ENCODE data around the gene MROH7. TPM values are rescaled to one million over a fixed set of nuclear protein-coding genes. Genes with fewer than 3 reads are reported as not detected.
"Not testable (repeated sequence)": the region's sequence is repeated elsewhere in the genome, so short reads cannot be mapped to it uniquely, and the experiment has no call there.

The MROH7 gene
- total RNA-seq, 2 donors from 2014 or later, result 0.84 TPM; not detected in 1

DNA sequence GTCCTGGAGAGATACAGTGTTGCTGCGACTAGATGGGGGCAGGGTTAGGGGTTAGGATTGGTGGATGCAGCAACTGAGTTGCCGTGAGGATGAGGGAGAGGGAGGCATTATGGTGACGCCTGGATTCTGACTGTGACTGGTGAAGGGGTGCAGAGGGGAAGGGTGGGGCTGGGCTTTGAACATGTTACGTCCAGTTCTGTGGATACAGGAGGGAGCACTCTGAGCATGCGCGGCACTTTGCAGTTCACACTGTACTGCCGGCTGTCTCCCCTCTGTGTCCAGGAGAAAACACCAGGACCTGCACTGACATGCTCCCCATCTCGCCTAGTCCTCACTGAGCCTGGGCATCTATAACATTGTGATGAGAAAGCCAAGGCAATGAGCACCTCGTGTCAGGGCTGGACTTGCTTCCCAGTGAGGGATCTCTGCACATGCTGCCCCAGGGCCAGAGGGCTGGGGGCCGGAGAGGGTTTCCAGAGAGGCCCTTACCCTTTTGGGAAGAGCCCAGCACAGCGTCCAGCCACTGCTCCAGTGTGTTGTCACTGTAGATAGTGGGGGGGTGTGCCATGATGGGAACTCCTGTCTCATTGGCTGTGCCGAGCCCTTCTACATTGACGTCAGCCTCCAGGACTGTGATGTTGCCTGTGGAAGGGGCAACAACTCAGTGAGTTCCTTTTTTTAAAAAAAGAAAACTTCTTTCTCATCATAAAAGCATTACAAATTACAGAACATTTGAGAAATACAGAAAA is 25.9 kb upstream of the MROH7 start:
- Mint-ChIP-seq H3K4me1 (ENCODE audit: low read depth in 2 of 2) (no peaks in the 10 kb centered on the region), H3K9me3 (no peaks in the 10 kb centered on the region), H3K4me3 (no peak overlapping the region), H3K27me3 (peaks cover 0 to 6% of the 10 kb centered on the region in 2 donors), H3K36me3 (no peaks in the 10 kb centered on the region), H3K27ac (no peak overlapping the region)
- no peak for ATAC-seq
- DNase-seq (ENCODE audit: low spot score), result no peak

DNA sequence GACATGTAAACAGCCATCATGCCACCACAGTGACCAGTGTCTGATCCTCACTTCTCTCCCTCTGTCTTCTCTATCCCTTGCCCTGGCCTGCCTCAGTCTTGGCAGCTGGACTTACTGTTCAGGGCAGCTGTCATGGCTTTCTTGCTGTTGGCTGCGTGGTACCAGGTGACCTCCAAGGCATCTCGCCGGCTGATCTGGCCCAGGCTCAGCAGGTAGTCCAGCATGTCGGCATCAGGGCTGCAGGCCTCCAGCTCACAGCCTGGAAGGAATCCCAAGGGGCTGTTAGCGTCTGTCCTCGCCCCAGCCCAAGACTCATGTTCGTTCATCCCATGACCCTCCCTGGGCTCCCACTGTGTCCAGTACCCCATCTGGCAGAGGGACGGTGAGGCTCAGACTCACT is 21.8 kb upstream of the MROH7 start:
- no peak overlapping the region for H3K4me3 Mint-ChIP-seq
- peaks cover 0 to 8% of the 10 kb centered on the region in 2 donors for H3K27me3 Mint-ChIP-seq
- ATAC-seq, result no peak
- H3K9me3 Mint-ChIP-seq, result no peaks in the 10 kb centered on the region
- no peaks in the 10 kb centered on the region for H3K36me3 Mint-ChIP-seq
- DNase-seq (ENCODE audit: low spot score), result no peak
- no peaks in the 10 kb centered on the region for H3K4me1 Mint-ChIP-seq (ENCODE audit: low read depth in 2 of 2)
- no peak overlapping the region for H3K27ac Mint-ChIP-seq

DNA sequence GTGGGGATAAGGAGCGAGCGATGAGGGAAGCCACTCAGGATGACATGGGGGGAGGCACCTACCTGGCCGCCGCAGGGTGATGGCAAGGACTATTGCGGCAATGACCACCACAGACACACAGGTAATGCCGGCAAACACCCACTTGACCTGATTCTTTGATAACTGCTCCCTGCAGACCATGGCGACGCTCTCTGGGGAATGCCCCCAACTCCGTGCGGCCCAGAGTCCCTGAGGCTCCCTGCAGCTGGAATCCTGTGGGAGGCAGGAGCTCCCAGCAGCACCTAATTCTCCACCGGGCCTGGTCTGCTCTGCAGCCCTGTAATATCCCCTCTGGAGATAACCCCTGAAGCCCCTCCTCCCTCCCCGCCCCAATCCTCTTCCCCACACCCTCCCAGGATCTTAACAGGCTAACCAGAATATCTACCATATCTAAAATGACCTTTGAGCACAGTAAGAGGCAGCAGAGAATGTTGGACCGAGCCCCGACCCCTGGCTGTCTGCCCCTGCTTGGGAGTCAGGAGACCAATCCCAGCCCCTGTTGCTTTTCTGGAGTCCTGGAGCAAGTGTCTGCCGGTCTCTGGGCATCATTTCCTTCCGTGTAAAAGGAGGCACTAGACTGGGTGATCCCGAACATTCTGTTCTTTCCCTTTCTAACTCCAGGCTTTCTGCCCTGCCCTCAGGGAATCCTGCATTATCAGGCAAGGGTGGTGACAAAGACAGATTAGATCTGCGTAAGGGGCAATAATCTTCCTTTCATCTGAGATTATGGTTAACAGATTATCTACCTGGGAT is 18.2 kb upstream of the MROH7 start, which contains the start of gene FAM151A:
Gene FAM151A (minus strand): TSS at position 310 of the 792 bp plus-strand sequence. CDS start 130 bp downstream, at position 180.
- H3K4me3 Mint-ChIP-seq, result no peak within 1 kb of the TSS
- no peaks in the 10 kb centered on the region for H3K9me3 Mint-ChIP-seq
- ATAC-seq (no peak), DNase-seq (ENCODE audit: low spot score) (no peak)
- peaks cover 0 to 5% of the 10 kb centered on the region in 2 donors for H3K27me3 Mint-ChIP-seq
- H3K27ac Mint-ChIP-seq, result no peak within 1 kb of the TSS
- H3K4me1 Mint-ChIP-seq (ENCODE audit: low read depth in 2 of 2), result no peaks in the 10 kb centered on the region
- no peaks in the 10 kb centered on the region for H3K36me3 Mint-ChIP-seq

DNA sequence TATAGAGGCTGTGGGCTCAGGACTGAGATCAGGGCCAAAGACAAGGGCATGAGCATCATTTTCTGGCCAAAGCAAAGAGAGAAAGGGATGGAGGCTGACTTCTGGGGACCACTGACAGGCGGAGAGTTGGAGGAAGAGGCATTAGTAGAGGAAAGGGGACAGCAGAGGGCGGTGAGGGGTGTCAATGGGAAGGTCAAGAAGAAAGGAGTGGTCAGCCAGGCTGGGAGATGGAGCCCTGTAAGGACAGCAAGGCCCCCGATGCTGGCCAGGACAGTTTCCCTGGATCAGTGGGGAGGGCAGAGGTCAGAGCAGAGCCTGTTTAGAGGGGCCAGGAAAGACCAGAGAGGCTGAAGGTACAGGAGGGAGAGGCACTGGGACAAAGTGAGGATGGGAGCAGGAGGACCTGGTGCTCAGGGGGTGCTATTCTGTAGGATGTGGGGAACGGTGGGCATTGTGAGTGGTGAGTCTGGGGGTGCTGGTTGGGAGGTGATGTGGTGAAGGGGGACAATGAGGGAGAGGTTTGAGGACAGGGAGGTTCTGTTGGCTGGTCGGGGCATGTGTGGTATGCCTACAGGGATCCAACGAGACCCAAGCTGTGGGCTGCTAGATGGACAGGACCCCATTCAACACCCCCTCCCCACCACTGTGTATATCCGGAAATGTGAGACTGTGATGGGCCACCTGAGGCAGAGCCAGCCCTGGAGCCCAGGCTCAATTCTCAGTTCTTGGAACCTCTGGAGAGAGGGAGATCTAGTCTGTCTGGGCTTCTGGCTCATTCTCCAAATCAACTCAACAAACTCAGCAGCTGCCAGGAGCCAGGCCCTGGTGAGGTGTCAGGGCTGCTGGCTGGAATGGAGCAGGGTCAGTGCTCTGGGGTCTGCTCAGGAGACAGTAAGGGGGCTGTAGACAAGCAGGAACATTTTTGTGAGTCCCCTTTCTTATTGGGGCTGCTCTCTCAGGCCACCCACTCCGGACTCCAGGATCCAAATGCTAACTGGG is 16.8 kb upstream of the MROH7 start:
- Mint-ChIP-seq H3K9me3 (no peaks in the 10 kb centered on the region), H3K27me3 (peaks cover 0 to 5% of the 10 kb centered on the region in 2 donors), H3K36me3 (no peaks in the 10 kb centered on the region), H3K4me3 (no peak overlapping the region), H3K4me1 (ENCODE audit: low read depth in 2 of 2) (no peaks in the 10 kb centered on the region), H3K27ac (no peak overlapping the region)
- no peak for DNase-seq (ENCODE audit: low spot score)
- ATAC-seq, result peak in 1 of 2 donors; percentile 50

DNA sequence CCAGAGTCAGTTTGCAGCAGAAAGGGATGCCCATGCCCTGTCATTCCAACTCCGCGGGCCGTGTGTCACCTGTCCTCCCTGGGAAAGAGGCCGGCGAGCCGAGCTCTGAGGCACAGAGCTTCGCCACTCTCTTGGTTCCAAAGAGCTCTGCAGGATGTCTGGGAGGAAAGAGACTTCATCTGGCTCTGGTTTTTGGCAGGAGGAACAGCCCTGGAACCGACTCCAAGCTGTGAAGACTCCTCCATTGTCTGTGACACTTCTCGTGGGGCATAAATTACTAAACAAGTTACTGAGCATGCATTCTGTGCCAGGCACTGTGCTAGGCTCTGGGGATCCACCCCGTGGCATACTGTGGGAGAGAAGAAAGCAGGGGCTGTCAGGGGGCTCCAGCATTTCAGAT is 14.4 kb upstream of the MROH7 start:
- DNase-seq (ENCODE audit: low spot score) (no peak), ATAC-seq (no peak)
- H3K4me3 Mint-ChIP-seq, result no peak overlapping the region
- no peak overlapping the region for H3K27ac Mint-ChIP-seq
- H3K4me1 Mint-ChIP-seq (ENCODE audit: low read depth in 2 of 2), result no peaks in the 10 kb centered on the region
- no peaks in the 10 kb centered on the region for H3K9me3 Mint-ChIP-seq
- H3K27me3 Mint-ChIP-seq, result peaks cover 0 to 5% of the 10 kb centered on the region in 2 donors
- H3K36me3 Mint-ChIP-seq, result no peaks in the 10 kb centered on the region

DNA sequence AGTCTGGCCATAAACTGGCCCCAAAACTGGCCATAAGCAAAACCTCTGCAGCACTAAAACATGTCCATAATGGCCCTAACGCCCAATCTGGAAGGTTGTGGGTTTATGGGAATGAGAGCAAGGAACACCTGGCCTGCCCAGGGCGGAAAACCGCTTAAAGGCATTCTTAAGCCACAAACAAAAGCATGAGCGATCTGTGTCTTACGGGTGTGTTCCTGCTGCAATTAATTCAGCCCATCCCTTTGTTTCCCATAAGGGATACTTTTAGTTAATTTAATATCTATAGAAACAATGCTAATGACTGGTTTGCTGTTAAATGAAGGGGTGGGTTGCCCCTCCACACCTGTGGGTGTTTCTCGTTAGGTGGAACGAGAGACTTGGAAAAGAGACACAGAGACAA is 5.8 kb upstream of the MROH7 start:
- H3K4me1 Mint-ChIP-seq (ENCODE audit: low read depth in 2 of 2); H3K4me3 Mint-ChIP-seq; H3K36me3 Mint-ChIP-seq; H3K9me3 Mint-ChIP-seq; ATAC-seq; DNase-seq (ENCODE audit: low spot score); H3K27ac Mint-ChIP-seq: not testable (repeated sequence)
- H3K27me3 Mint-ChIP-seq, result peaks cover 16 to 20% of the 10 kb centered on the region in 2 donors

DNA sequence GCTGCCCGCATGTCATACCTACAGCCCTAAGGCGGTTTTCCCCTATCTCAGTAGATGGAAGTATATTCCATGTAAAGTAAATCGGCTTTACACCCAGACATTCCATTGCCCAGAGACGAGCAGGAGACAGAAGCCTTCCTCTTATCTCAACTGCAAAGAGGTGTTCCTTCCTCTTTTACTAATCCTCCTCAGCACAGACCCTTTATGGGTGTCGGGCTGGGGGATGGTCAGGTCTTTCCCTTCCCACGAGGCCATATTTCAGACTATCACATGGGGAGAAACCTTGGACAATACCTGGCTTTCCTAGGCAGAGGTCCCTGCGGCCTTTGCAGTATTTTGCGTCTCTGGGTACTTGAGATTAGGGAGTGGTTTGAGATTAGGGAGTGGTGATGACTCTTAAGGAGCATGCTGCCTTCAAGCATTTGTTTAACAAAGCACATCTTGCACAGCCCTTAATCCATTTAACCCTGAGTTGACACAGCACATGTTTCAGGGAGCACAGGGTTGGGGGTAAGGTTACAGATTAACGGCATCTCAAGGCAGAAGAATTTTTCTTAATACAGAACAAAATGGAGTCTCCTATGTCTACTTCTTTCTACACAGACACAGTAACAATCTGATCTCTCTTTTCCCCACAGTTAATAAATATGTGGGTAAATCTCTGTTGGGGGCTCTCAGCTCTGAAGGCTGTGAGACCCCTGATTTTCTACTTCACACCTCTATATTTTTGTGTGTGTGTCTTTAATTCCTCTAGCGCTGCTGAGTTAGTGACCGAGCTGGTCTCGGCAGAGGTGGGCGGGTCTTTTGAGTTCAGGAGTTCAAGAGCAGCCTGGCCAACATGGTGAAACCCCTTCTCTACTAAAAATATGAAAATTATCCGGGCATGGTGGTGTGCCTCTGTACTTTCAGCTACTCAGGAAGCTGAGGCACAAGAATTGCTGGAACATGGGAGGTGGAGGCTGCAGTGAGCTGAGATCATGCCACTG is 4.8 kb upstream of the MROH7 start:
- not testable (repeated sequence) for H3K9me3 Mint-ChIP-seq; H3K27ac Mint-ChIP-seq; H3K4me3 Mint-ChIP-seq; DNase-seq (ENCODE audit: low spot score); H3K4me1 Mint-ChIP-seq (ENCODE audit: low read depth in 2 of 2); ATAC-seq; H3K36me3 Mint-ChIP-seq
- peaks cover 15 to 20% of the 10 kb centered on the region in 2 donors for H3K27me3 Mint-ChIP-seq

DNA sequence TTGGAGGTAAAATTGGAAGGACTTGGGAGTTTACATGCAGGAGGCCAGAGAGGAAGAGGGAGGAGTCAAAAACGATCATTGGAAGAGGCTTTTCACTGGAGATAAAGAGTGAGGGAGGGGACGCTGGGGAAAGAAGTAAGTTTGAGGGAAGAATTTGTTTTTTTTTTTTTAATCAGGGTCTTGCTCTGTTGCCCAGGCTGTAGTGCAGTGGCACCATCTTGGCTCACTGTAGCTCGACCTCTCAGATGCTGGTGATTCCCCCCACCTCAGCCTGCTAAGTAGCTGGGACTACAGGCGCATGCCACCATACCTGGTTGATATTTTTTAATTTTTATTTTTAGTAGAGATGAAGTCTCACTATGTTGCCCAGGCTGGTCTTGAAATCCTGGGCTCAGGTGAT is 1.2 kb upstream of the MROH7 start:
- H3K9me3 Mint-ChIP-seq, result peaks cover 6% of the 10 kb centered on the region
- H3K4me1 Mint-ChIP-seq (ENCODE audit: low read depth in 2 of 2), result no peaks in the 10 kb centered on the region
- peaks cover 11 to 17% of the 10 kb centered on the region in 2 donors for H3K27me3 Mint-ChIP-seq
- peaks cover 7% of the 10 kb centered on the region for H3K36me3 Mint-ChIP-seq
- ATAC-seq, result no peak
- H3K4me3 Mint-ChIP-seq, result no peak overlapping the region
- no peak overlapping the region for H3K27ac Mint-ChIP-seq
- DNase-seq (ENCODE audit: low spot score), result no peak

DNA sequence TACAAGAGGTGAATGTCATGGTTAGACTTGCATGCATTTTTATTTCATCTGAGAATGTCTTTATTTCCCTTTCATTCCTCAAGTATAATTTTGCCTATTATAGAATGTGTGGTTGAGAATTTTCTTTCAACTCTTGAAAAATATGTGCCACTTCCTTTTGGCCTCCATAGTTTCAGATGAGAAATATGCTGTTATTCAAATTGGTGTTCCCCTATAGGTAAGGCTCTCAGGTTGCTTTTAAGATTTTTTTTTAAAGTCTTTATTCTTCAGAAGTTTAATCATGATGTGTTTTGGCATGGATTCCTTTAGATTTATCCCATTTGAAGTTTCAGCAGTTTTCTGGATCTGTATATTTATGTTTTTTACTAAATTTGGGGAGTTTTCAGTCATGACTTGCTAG is 2.1 kb downstream of the MROH7 start:
- no peak for ATAC-seq
- Mint-ChIP-seq H3K9me3 (peaks cover 6% of the 10 kb centered on the region), H3K36me3 (peaks cover 7% of the 10 kb centered on the region), H3K27me3 (peaks cover 13 to 16% of the 10 kb centered on the region in 2 donors), H3K27ac (no peak overlapping the region), H3K4me3 (no peak overlapping the region), H3K4me1 (ENCODE audit: low read depth in 2 of 2) (no peaks in the 10 kb centered on the region)
- no peak for DNase-seq (ENCODE audit: low spot score)

DNA sequence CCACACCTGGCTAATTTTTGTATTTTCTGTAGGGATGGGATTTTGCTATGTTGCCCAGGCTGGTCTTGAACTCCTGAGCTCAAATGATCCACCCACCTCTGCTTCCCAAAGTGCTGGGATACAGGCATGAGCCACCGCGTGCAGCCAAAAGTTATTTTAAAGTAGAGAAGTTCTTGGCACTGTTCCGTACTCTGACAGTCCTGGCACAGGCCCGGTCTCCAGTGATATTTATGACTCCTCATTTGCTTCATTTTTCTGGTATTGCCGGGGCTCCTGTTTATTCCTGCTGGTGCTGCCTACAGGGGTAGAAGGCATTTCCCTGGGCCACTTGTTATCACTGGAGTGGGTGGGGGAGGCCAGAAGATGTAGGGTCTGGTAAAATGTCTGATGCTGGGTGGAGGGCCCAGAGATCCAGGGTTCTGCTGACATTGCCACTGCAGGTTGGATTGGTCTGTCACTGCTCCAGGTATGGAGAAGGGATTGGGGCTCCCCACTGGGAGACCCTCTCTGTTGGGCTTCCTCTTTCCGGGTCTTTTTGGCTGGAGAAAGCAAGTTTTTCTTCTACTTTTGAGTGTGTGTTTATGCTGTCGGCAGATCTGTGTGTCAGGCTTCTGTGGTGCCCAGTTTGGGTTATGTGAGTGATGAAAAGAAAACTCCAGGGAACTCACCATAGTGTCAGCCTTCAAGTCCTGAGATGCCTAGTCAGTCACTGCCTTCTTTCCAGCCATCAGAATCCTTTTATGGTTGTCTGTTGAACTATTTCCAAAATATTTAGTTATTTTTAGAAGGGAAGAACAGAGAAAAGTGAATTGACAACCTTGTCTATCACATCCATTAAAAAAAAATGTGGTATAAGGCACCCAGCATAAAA is 4.5 kb downstream of the MROH7 start:
- DNase-seq (ENCODE audit: low spot score) (no peak), ATAC-seq (no peak)
- Mint-ChIP-seq H3K27me3 (peaks cover 15 to 17% of the 10 kb centered on the region in 2 donors), H3K9me3 (peaks cover 6% of the 10 kb centered on the region), H3K4me3 (no peak overlapping the region), H3K36me3 (peaks cover 7% of the 10 kb centered on the region), H3K27ac (no peak overlapping the region), H3K4me1 (ENCODE audit: low read depth in 2 of 2) (no peaks in the 10 kb centered on the region)

DNA sequence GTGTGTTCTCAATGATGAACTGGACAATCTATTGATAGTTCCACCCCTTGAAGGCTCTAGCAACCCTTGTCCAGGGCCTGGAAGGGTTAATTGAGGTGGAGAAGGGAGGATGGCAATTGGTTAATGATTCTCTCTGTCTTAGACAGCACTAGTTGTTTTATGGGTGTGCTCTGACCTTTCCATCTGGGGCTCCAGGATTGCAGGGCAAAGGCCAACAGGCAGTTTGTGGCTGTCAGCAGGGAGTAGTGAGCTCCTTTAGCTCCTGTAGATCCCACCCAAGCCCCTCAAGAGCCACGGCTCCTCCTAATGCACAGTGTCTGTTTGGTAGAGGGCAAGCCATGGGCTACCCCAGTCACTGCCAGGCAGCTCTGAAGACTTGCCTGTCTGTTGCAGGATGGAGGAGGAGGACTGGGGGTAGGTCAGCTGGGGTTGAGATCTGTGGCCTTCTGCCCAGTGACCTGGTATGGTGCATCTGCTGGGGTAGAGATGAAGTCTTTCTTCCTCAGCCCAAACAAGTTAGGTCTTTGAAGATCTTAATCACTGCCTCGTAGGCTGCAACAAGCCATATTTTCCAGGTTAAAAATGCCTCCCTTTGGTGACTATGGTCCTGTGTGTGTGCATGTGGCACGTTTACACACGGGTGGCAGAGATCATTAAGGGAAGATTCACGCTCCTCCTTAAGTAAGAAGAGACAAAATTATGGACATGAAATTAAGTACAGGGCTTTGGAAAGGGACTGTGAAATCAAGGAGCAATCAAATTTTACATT is 7.7 kb downstream of the MROH7 start:
- ATAC-seq (peak; percentile 16 to 37), DNase-seq (ENCODE audit: low spot score) (no peak)
- H3K36me3 Mint-ChIP-seq, result no peaks in the 10 kb centered on the region
- no peak overlapping the region for H3K27ac Mint-ChIP-seq
- no peaks in the 10 kb centered on the region for H3K4me1 Mint-ChIP-seq (ENCODE audit: low read depth in 2 of 2)
- H3K9me3 Mint-ChIP-seq, result no peaks in the 10 kb centered on the region
- peaks cover 14 to 21% of the 10 kb centered on the region in 2 donors for H3K27me3 Mint-ChIP-seq
- no peak overlapping the region for H3K4me3 Mint-ChIP-seq

Measured in natural killer cell treated with Interleukin-12 subunit alpha and Interleukin-12 subunit beta and Interleukin-15 and Interleukin-18, amount 100 ng/mL, for 72 hours (primary cell).